Measurements from ENCODE around the gene GIPC3.

Gene GIPC3

GRCh38 chr19:3545669-3546034 is 39.6 kb upstream of the GIPC3 start:
- Histone ChIP-seq H3K4me1 (ENCODE audit: control extremely low read depth in 1 of 4, control insufficient read depth in 4 of 4, insufficient read depth in 4 of 4, low read length in 3 of 4) (peaks cover 0 to 13% (median 1%) of the 10 kb centered on the region in 4 experiments), H3K27ac (ENCODE audit: insufficient read depth in 1 of 2, low read depth in 1 of 2, low read length in 2 of 2, poor library complexity in 1 of 2, severe bottlenecking in 2 of 2) (no peak overlapping the region), H3K4me3 (ENCODE audit: control insufficient read depth in 1 of 7, extremely low read depth in 1 of 7, insufficient read depth in 4 of 7, low read depth in 2 of 7, low read length in 6 of 7) (no peak overlapping the region), H3K36me3 (ENCODE audit: control insufficient read depth in 4 of 4, insufficient read depth in 4 of 4, low read length in 3 of 4) (peaks cover 2 to 61% (median 26%) of the 10 kb centered on the region in 4 experiments), H3K9me3 (ENCODE audit: control extremely low read depth in 1 of 5, control insufficient read depth in 4 of 5, insufficient read depth in 2 of 5, low read depth in 1 of 5, low read length in 4 of 5) (no peaks in the 10 kb centered on the region), H3K27me3 (replicated peaks in 2 of 5; ENCODE audit: control insufficient read depth in 4 of 5, insufficient read depth in 5 of 5, low read length in 4 of 5) (no peaks in the 10 kb centered on the region)
- ChIA-PET POLR2A (no interaction called here), CTCF (interaction anchor here (1.1 to 4.4 kb wide), 9 partner anchors 9 to 108 kb away, joined by 3 to 25 read pairs (median 5); partner anchors contain the start of gene MFSD12)
- 87% methylated on average over 9 of the region's 10 CpGs for WGBS (ENCODE audit: insufficient coverage)
- DNase-seq: no peak

GRCh38 chr19:3546119-3546518 is 39.2 kb upstream of the GIPC3 start:
- no peaks in the 10 kb centered on the region for H3K9me3 ChIP-seq (ENCODE audit: control extremely low read depth in 1 of 5, control insufficient read depth in 4 of 5, insufficient read depth in 2 of 5, low read depth in 1 of 5, low read length in 4 of 5)
- DNase-seq: no peak
- H3K27ac ChIP-seq (ENCODE audit: insufficient read depth in 1 of 2, low read depth in 1 of 2, low read length in 2 of 2, poor library complexity in 1 of 2, severe bottlenecking in 2 of 2): no peak overlapping the region
- H3K27me3 ChIP-seq (replicated peaks in 2 of 5; ENCODE audit: control insufficient read depth in 4 of 5, insufficient read depth in 5 of 5, low read length in 4 of 5): no peaks in the 10 kb centered on the region
- H3K4me1 ChIP-seq (ENCODE audit: control extremely low read depth in 1 of 4, control insufficient read depth in 4 of 4, insufficient read depth in 4 of 4, low read length in 3 of 4): peaks cover 0 to 13% (median 1%) of the 10 kb centered on the region in 4 experiments
- POLR2A ChIA-PET: no interaction called here
- CTCF ChIA-PET: interaction anchor here (0.7 to 4.4 kb wide), 10 partner anchors 9 to 117 kb away, joined by 3 to 25 read pairs (median 4); partner anchors contain the start of gene MFSD12
- peaks cover 2 to 65% (median 28%) of the 10 kb centered on the region in 4 experiments for H3K36me3 ChIP-seq (ENCODE audit: control insufficient read depth in 4 of 4, insufficient read depth in 4 of 4, low read length in 3 of 4)
- 95% methylated on average over 21 of the region's 23 CpGs for WGBS (ENCODE audit: insufficient coverage)
- H3K4me3 ChIP-seq (ENCODE audit: control insufficient read depth in 1 of 7, extremely low read depth in 1 of 7, insufficient read depth in 4 of 7, low read depth in 2 of 7, low read length in 6 of 7): no peak overlapping the region

- POLR2A ChIA-PET: no interaction called here
- CTCF ChIA-PET: interaction anchor here (1.1 to 2.1 kb wide), 3 partner anchors 10 to 61 kb away, joined by 3 to 4 read pairs (median 4); partner anchors contain the start of gene MFSD12
- Histone ChIP-seq H3K27ac (ENCODE audit: insufficient read depth in 1 of 2, low read depth in 1 of 2, low read length in 2 of 2, poor library complexity in 1 of 2, severe bottlenecking in 2 of 2) (no peak overlapping the region), H3K9me3 (ENCODE audit: control extremely low read depth in 1 of 5, control insufficient read depth in 4 of 5, insufficient read depth in 2 of 5, low read depth in 1 of 5, low read length in 4 of 5) (no peaks in the 10 kb centered on the region), H3K27me3 (replicated peaks in 2 of 5; ENCODE audit: control insufficient read depth in 4 of 5, insufficient read depth in 5 of 5, low read length in 4 of 5) (no peaks in the 10 kb centered on the region), H3K4me3 (ENCODE audit: control insufficient read depth in 1 of 7, extremely low read depth in 1 of 7, insufficient read depth in 4 of 7, low read depth in 2 of 7, low read length in 6 of 7) (no peak overlapping the region), H3K4me1 (ENCODE audit: control extremely low read depth in 1 of 4, control insufficient read depth in 4 of 4, insufficient read depth in 4 of 4, low read length in 3 of 4) (peaks cover 0 to 13% (median 1%) of the 10 kb centered on the region in 4 experiments), H3K36me3 (ENCODE audit: control insufficient read depth in 4 of 4, insufficient read depth in 4 of 4, low read length in 3 of 4) (peaks cover 2 to 69% (median 28%) of the 10 kb centered on the region in 4 experiments)
- WGBS (ENCODE audit: insufficient coverage): 98% methylated on average over 14 of the region's 15 CpGs
- DNase-seq: no peak
Observed at GRCh38 chr19:3547301-3547731, 38.0 kb upstream of the GIPC3 start.

GRCh38 chr19:3547767-3548282 is 37.5 kb upstream of the GIPC3 start:
- WGBS (ENCODE audit: insufficient coverage): 94% methylated on average over 31 of the region's 36 CpGs
- DNase-seq: no peak
- ChIA-PET POLR2A (no interaction called here), CTCF (interaction anchor here (1.4 to 2.1 kb wide), 2 partner anchors 9 to 22 kb away, joined by 4 read pairs; partner anchors contain the start of gene MFSD12)
- Histone ChIP-seq H3K4me1 (ENCODE audit: control extremely low read depth in 1 of 4, control insufficient read depth in 4 of 4, insufficient read depth in 4 of 4, low read length in 3 of 4) (peaks cover 0 to 18% (median 6%) of the 10 kb centered on the region in 4 experiments), H3K27ac (ENCODE audit: insufficient read depth in 1 of 2, low read depth in 1 of 2, low read length in 2 of 2, poor library complexity in 1 of 2, severe bottlenecking in 2 of 2) (no peak overlapping the region), H3K4me3 (ENCODE audit: control insufficient read depth in 1 of 7, extremely low read depth in 1 of 7, insufficient read depth in 4 of 7, low read depth in 2 of 7, low read length in 6 of 7) (no peak overlapping the region), H3K9me3 (ENCODE audit: control extremely low read depth in 1 of 5, control insufficient read depth in 4 of 5, insufficient read depth in 2 of 5, low read depth in 1 of 5, low read length in 4 of 5) (no peaks in the 10 kb centered on the region), H3K36me3 (ENCODE audit: control insufficient read depth in 4 of 4, insufficient read depth in 4 of 4, low read length in 3 of 4) (peaks cover 2 to 67% (median 26%) of the 10 kb centered on the region in 4 experiments), H3K27me3 (replicated peaks in 2 of 5; ENCODE audit: control insufficient read depth in 4 of 5, insufficient read depth in 5 of 5, low read length in 4 of 5) (no peaks in the 10 kb centered on the region)

- POLR2A ChIA-PET: no interaction called here
- WGBS (ENCODE audit: insufficient coverage): 86% methylated on average over 14 of the region's 14 CpGs
- H3K4me3 ChIP-seq (ENCODE audit: control insufficient read depth in 1 of 7, extremely low read depth in 1 of 7, insufficient read depth in 4 of 7, low read depth in 2 of 7, low read length in 6 of 7): no peak overlapping the region
- no peak overlapping the region for H3K27ac ChIP-seq (ENCODE audit: insufficient read depth in 1 of 2, low read depth in 1 of 2, low read length in 2 of 2, poor library complexity in 1 of 2, severe bottlenecking in 2 of 2)
- H3K9me3 ChIP-seq (ENCODE audit: control extremely low read depth in 1 of 5, control insufficient read depth in 4 of 5, insufficient read depth in 2 of 5, low read depth in 1 of 5, low read length in 4 of 5): no peaks in the 10 kb centered on the region
- peaks cover 0 to 23% (median 11%) of the 10 kb centered on the region in 4 experiments for H3K4me1 ChIP-seq (ENCODE audit: control extremely low read depth in 1 of 4, control insufficient read depth in 4 of 4, insufficient read depth in 4 of 4, low read length in 3 of 4)
- no peaks in the 10 kb centered on the region for H3K27me3 ChIP-seq (replicated peaks in 2 of 5; ENCODE audit: control insufficient read depth in 4 of 5, insufficient read depth in 5 of 5, low read length in 4 of 5)
- CTCF ChIA-PET: interaction anchor here (1.1 to 2.1 kb wide), 4 partner anchors 8 to 42 kb away, joined by 4 to 5 read pairs (median 4); partner anchors contain the start of genes GIPC3 and MFSD12
- H3K36me3 ChIP-seq (ENCODE audit: control insufficient read depth in 4 of 4, insufficient read depth in 4 of 4, low read length in 3 of 4): peaks cover 2 to 60% (median 24%) of the 10 kb centered on the region in 4 experiments
- DNase-seq: peak in 2 of 3 donors; percentile 48 to 50
Observed at GRCh38 chr19:3548606-3549005, 36.7 kb upstream of the GIPC3 start.

- Histone ChIP-seq H3K9me3 (ENCODE audit: control extremely low read depth in 1 of 5, control insufficient read depth in 4 of 5, insufficient read depth in 2 of 5, low read depth in 1 of 5, low read length in 4 of 5) (no peaks in the 10 kb centered on the region), H3K27me3 (replicated peaks in 2 of 5; ENCODE audit: control insufficient read depth in 4 of 5, insufficient read depth in 5 of 5, low read length in 4 of 5) (no peaks in the 10 kb centered on the region), H3K4me1 (ENCODE audit: control extremely low read depth in 1 of 4, control insufficient read depth in 4 of 4, insufficient read depth in 4 of 4, low read length in 3 of 4) (peaks cover 3 to 32% (median 23%) of the 10 kb centered on the region in 4 experiments), H3K27ac (ENCODE audit: insufficient read depth in 1 of 2, low read depth in 1 of 2, low read length in 2 of 2, poor library complexity in 1 of 2, severe bottlenecking in 2 of 2) (no peak overlapping the region), H3K4me3 (ENCODE audit: control insufficient read depth in 1 of 7, extremely low read depth in 1 of 7, insufficient read depth in 4 of 7, low read depth in 2 of 7, low read length in 6 of 7) (no peak overlapping the region), H3K36me3 (ENCODE audit: control insufficient read depth in 4 of 4, insufficient read depth in 4 of 4, low read length in 3 of 4) (peaks cover 2 to 48% (median 17%) of the 10 kb centered on the region in 4 experiments)
- WGBS (ENCODE audit: insufficient coverage): 100% methylated on average over 6 of the region's 10 CpGs
- POLR2A ChIA-PET: no interaction called here
- no peak for DNase-seq
- CTCF ChIA-PET: interaction anchor here (1.1 kb wide), 1 partner anchor 41 kb away, joined by 4 read pairs; no protein-coding TSS in a partner anchor
Observed at GRCh38 chr19:3549816-3550215, 35.5 kb upstream of the GIPC3 start.

All from common myeloid progenitor, CD34-positive (primary cell).